LNCaP clone FGC (cell line): ENCODE measurements around the gene FOCAD.

Experiments used
- DNase-seq: peaks from one replicate; pipeline ENCODE4 v3.0.0-alpha.2; 2011; ENCODE audit warnings: low read depth
- H3K4me3 ChIP-seq: 2 replicates; pipeline ENCODE4 v1.5.1; 2011; ENCODE audit warnings: mild to moderate bottlenecking, low read depth, low read length, control low read depth
- CTCF ChIP-seq: IDR thresholded peaks from 2 replicates; pipeline ENCODE4 v1.5.1; 2012; ENCODE audit warnings: mild to moderate bottlenecking; ENCODE audit not compliant: control insufficient read depth, insufficient read depth; ENCODE audit errors: extremely low read depth

Gene FOCAD

GRCh38 chr9:20749496-20750198 is 65.6 kb downstream of the FOCAD start:
- DNase-seq: no peak
- TF ChIP-seq CTCF: no peak
- no peak overlapping the region for H3K4me3 ChIP-seq

- no peak for TF ChIP-seq CTCF
- DNase-seq: no peak
- H3K4me3 ChIP-seq: no peak overlapping the region
Measured at GRCh38 chr9:20753761-20754160, 69.7 kb downstream of the FOCAD start.

DNA sequence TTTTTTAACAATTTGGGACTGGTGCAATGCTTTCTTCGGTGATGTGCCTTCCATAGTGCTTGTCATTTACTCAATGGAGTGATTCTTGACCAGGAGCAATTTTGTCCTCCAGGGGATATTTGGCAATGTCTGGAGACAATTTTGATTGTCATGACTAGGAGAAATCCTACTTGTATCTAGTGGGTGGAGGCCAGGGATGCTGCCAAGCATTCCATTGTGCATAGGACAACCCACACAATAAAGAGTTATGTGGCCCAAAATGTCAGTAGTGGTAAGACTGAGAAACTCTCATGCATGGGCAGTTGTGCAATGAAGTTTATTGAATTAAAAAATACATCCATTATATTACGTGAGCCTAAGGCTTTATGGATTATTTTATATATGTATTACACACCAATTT is 70.5 kb downstream of the FOCAD start:
- TF ChIP-seq CTCF: no peak
- no peak overlapping the region for H3K4me3 ChIP-seq
- no peak for DNase-seq

- no peak overlapping the region for H3K4me3 ChIP-seq
- DNase-seq: no peak
- no peak for TF ChIP-seq CTCF
Measured at GRCh38 chr9:20760246-20760891, 76.3 kb downstream of the FOCAD start.

- TF ChIP-seq CTCF: no peak
- DNase-seq: no peak
Measured at GRCh38 chr9:20770947-20771346, 86.9 kb downstream of the FOCAD start.

DNA sequence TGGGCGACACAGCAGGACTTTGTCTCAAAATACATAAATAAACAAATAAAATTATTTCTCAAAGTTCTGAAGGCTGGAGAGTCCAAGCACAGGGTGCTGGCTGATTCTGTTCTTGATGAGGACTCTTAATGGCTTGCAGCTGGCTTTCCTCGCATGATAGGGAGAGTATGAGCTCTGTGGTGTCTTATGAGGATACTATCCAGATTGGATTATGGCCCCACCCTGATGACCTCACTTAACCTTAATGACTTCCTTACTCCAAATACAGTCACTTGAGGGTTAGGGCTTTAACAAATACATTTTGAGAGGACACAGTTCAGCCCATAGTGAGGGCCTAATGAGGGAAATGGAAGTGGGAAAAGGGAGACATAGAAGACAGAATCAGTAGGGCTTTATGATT is 87.7 kb downstream of the FOCAD start:
- DNase-seq: no peak
- TF ChIP-seq CTCF: no peak
- H3K4me3 ChIP-seq: no peak overlapping the region

More at GRCh38 chr9:20770947-20771346, 86.9 kb downstream of the FOCAD start:
- H3K4me3 ChIP-seq: no peak overlapping the region

DNA sequence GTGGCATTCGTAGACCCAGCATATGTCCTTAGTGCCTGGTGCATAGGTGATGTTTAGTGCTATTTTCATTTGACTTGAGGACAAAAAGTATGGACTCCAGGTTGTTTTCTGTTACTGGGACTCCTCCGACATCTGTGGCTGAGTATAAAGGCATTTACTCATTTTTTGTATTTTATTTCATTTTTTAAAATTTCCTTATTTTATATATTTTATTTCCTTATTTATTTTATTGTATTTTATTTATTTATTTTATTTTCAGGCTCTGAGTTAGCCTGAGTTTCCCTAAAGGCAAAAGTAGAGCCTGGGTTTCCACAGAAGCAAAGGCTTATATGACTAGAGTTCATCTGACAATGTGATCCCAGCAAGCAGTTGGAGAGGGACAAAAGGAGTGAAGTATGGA is 91.6 kb downstream of the FOCAD start:
- no peak for DNase-seq
- TF ChIP-seq CTCF: no peak
- H3K4me3 ChIP-seq: no peak overlapping the region
